Transverse colon (tissue), 3 donors: ENCODE data around the gene RFPL2.
"Not testable (repeated sequence)": the region's sequence is repeated elsewhere in the genome, so short reads cannot be mapped to it uniquely, and the experiment has no call there.

Source experiments
- CTCF ChIP-seq, 5 experiments: fragments of 200-600 bp in 3 of 5; fragments of 450-650 bp in 2 of 5; sonication (generic) in 3 of 5; IDR thresholded peaks; 1 replicate in 2 of 5; 2 replicates in 3 of 5; pipeline ENCODE4 v1.5.1; 2016 to 2017; ENCODE audit warnings: antibody characterized with exemption in 5 of 5, inconsistent platforms in 3 of 5, mild to moderate bottlenecking in 2 of 5, moderate library complexity in 1 of 5
- EP300 ChIP-seq: sonication (generic); formaldehyde crosslinking; IDR thresholded peaks from one replicate; pipeline ENCODE4 v1.6.1; 2017; ENCODE audit warnings: antibody characterized with exemption, low read depth
- POLR2A ChIP-seq: fragments of 450-650 bp; IDR thresholded peaks from one replicate; pipeline ENCODE4 v1.6.1; 2016; ENCODE audit warnings: antibody characterized with exemption, mild to moderate bottlenecking, moderate library complexity

GRCh38 chr22:32195900-32196299 is 9.0 kb downstream of the RFPL2 start:
- TF ChIP-seq POLR2A; CTCF (IDR thresholded peaks at IDR 0.05); EP300: not testable (repeated sequence)
